Naive thymus-derived CD4-positive, alpha-beta T cell (primary cell): ENCODE results near the gene LRCH1. TPM values are rescaled to one million over a fixed set of nuclear protein-coding genes. Genes with fewer than 3 reads are reported as not detected.

Experiments
- ATAC-seq: fragments of 150-1000 bp; cut with Tn5 transposase; 2 replicates; pipeline ENCODE4 v1.10.0; 2021; ENCODE audit warnings: mild to moderate bottlenecking, moderate library complexity
- CTCF ChIA-PET: fragments of 350-600 bp; sonication (Branson Sonifier 250); formaldehyde crosslinking; loops from one replicate; lab custom pipeline; 2021; ENCODE audit warnings: antibody characterized with exemption; lab: Charles Lee
- POLR2A ChIA-PET: fragments of 350-600 bp; sonication (Branson Sonifier 250); formaldehyde crosslinking; loops from one replicate; lab custom pipeline; 2021; ENCODE audit warnings: antibody characterized with exemption, inconsistent platforms; lab: Charles Lee
- DNase-seq, 9 donors: peaks; one replicate each; pipeline versions ENCODE4 v3.0.0 to v3.0.0-alpha.2; 2020 to 2022; ENCODE audit warnings: mixed read lengths in 1 of 9
- H3K27ac ChIP-seq: one replicate; pipeline ENCODE4 v1.7.0; 2013; ENCODE audit warnings: mild to moderate bottlenecking, low read depth, low read length, moderate library complexity
- H3K27me3 ChIP-seq, 2 donors: one replicate each; pipeline ENCODE4 v1.7.0; 2013; ENCODE audit warnings: low read length in 2 of 2, mild to moderate bottlenecking in 2 of 2, moderate library complexity in 2 of 2; ENCODE audit not compliant: control insufficient read depth in 2 of 2, insufficient read depth in 2 of 2
- H3K36me3 ChIP-seq, 3 experiments: 1 replicate in 2 of 3; 2 replicates in 1 of 3; pipeline ENCODE4 v1.7.0; 2013; ENCODE audit warnings: low read length in 3 of 3, mild to moderate bottlenecking in 3 of 3, moderate library complexity in 1 of 3; ENCODE audit not compliant: insufficient read depth in 3 of 3, control insufficient read depth in 2 of 3
- H3K4me1 ChIP-seq, 2 donors: one replicate each; pipeline ENCODE4 v1.7.0; 2013; ENCODE audit warnings: low read length in 2 of 2, mild to moderate bottlenecking in 2 of 2, moderate library complexity in 1 of 2; ENCODE audit not compliant: control insufficient read depth in 2 of 2, insufficient read depth in 2 of 2
- H3K4me3 ChIP-seq: 2 replicates; pipeline ENCODE4 v1.7.0; 2013; ENCODE audit warnings: mild to moderate bottlenecking, low read length
- H3K9me3 ChIP-seq, 3 experiments: 1 replicate in 2 of 3; 2 replicates in 1 of 3; pipeline ENCODE4 v1.7.0; 2013; ENCODE audit warnings: low read length in 3 of 3; ENCODE audit not compliant: control insufficient read depth in 2 of 3
- H3K27ac Mint-ChIP-seq, 9 donors: one replicate each; pipeline ENCODE4 v1.8.0; 2020 to 2022; ENCODE audit warnings: mixed read lengths in 9 of 9, mild to moderate bottlenecking in 8 of 9, moderate library complexity in 5 of 9, inconsistent platforms in 2 of 9
- H3K27me3 Mint-ChIP-seq, 5 donors: one replicate each; pipeline ENCODE4 v1.8.0; 2021 to 2022; ENCODE audit warnings: mixed read lengths in 5 of 5, mild to moderate bottlenecking in 1 of 5
- H3K36me3 Mint-ChIP-seq, 5 donors: one replicate each; pipeline ENCODE4 v1.8.0; 2020 to 2022; ENCODE audit warnings: mixed read lengths in 5 of 5, mild to moderate bottlenecking in 3 of 5, inconsistent platforms in 1 of 5
- H3K4me1 Mint-ChIP-seq, 7 donors: one replicate each; pipeline ENCODE4 v1.8.0; 2020 to 2022; ENCODE audit warnings: mixed read lengths in 7 of 7, mild to moderate bottlenecking in 3 of 7, inconsistent platforms in 1 of 7
- H3K4me3 Mint-ChIP-seq, 10 donors: one replicate each; pipeline ENCODE4 v1.8.0; 2020 to 2022; ENCODE audit warnings: mild to moderate bottlenecking in 10 of 10, mixed read lengths in 10 of 10, moderate library complexity in 6 of 10, inconsistent platforms in 2 of 10
- H3K9me3 Mint-ChIP-seq, 11 donors: one replicate each; pipeline ENCODE4 v1.8.0; 2020 to 2022; ENCODE audit warnings: mixed read lengths in 11 of 11, mild to moderate bottlenecking in 4 of 11, inconsistent platforms in 1 of 11, moderate library complexity in 1 of 11
- intact Hi-C, 2 donors: fragments of 100-400 bp; cut with micrococcal nuclease; formaldehyde crosslinking; loops; one replicate each; pipeline ENCODE4 v1.15.1; 2023
- polyA plus RNA-seq, 2 donors: library from polyadenylated mRNA; unstranded; fragments of 300-500 nt; fragmentation: Illumina TruSeq; gene quantifications; one replicate each; pipeline ENCODE4 v1.2.3, GENCODE V29; 2021
- total RNA-seq, 6 experiments: library from RNA in 5 of 6; stranded (reverse) in 5 of 6; gene quantifications; 1 replicate in 5 of 6; 2 replicates in 1 of 6; pipeline ENCODE4 v1.2.3 and lab custom pipeline; 2021 to 2026

Gene LRCH1
- total and polyA plus RNA-seq, 7 experiments from 2014 or later = 4.1 to 24.2 (median 15.2) TPM

DNA sequence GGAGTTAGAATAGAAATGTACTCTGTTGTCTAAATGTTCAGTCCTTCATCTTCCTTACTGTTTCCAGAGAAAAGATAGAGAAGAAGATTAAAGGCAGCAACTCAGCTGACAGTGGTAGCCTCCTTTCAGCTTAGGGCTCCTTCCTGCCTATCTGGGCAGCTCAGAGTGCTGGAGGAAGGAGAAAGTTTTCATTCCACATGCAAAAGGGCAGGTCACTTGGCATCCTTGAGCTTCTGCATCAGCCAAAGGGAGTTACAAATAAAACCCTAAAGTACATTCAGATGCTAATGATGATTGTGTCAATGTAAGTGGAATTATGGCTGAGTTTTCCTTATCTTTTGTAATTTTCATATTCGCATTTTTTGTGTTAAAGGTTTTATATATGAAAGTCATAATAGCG, 185.1 kb downstream of the LRCH1 start:
- no peak for DNase-seq
- CTCF ChIA-PET = no interaction called here
- Histone ChIP-seq H3K9me3 (no peaks in the 10 kb centered on the region), H3K4me3 (no peak overlapping the region), H3K36me3 (peaks cover 0 to 18% (median 7%) of the 10 kb centered on the region in 3 experiments), H3K27me3 (no peaks in the 10 kb centered on the region), H3K27ac (no peak overlapping the region), H3K4me1 (no peaks in the 10 kb centered on the region)
- intact Hi-C loops = no loop called here
- Mint-ChIP-seq H3K36me3 (peaks cover 0 to 33% (median 7%) of the 10 kb centered on the region in 5 donors), H3K27me3 (no peaks in the 10 kb centered on the region), H3K27ac (no peak overlapping the region), H3K9me3 (no peaks in the 10 kb centered on the region), H3K4me1 (peaks cover 0 to 2% (median 0%) of the 10 kb centered on the region in 7 donors), H3K4me3 (no peak overlapping the region)
- POLR2A ChIA-PET = no interaction called here
- no peak for ATAC-seq

- Histone ChIP-seq H3K4me1 (no peaks in the 10 kb centered on the region), H3K27me3 (no peaks in the 10 kb centered on the region), H3K27ac (no peak overlapping the region), H3K36me3 (peaks cover 0 to 18% (median 7%) of the 10 kb centered on the region in 3 experiments), H3K9me3 (no peaks in the 10 kb centered on the region), H3K4me3 (no peak overlapping the region)
- intact Hi-C loops = no loop called here
- POLR2A ChIA-PET = interaction anchor here (1.3 kb wide), 1 partner anchor 13 kb away, joined by 5 read pairs; no protein-coding TSS in a partner anchor
- no peak overlapping the region for H3K27ac Mint-ChIP-seq
- no peak for ATAC-seq
- H3K4me3 Mint-ChIP-seq = no peak overlapping the region
- H3K27me3 Mint-ChIP-seq = no peaks in the 10 kb centered on the region
- no peaks in the 10 kb centered on the region for H3K9me3 Mint-ChIP-seq
- CTCF ChIA-PET = no interaction called here
- H3K4me1 Mint-ChIP-seq = peaks cover 0 to 2% (median 0%) of the 10 kb centered on the region in 7 donors
- no peak for DNase-seq
- H3K36me3 Mint-ChIP-seq = peaks cover 0 to 33% (median 7%) of the 10 kb centered on the region in 5 donors
These were observed 185.8 kb downstream of the LRCH1 start for GRCh38 chr13:46738766-46739165.

- Histone ChIP-seq H3K27me3 (no peaks in the 10 kb centered on the region), H3K36me3 (peaks cover 0 to 13% (median 7%) of the 10 kb centered on the region in 3 experiments), H3K4me3 (no peak overlapping the region), H3K27ac (no peak overlapping the region), H3K9me3 (no peaks in the 10 kb centered on the region), H3K4me1 (no peaks in the 10 kb centered on the region)
- no peaks in the 10 kb centered on the region for H3K9me3 Mint-ChIP-seq
- ChIA-PET POLR2A (interaction anchor here (1.3 kb wide), 1 partner anchor 12 kb away, joined by 5 read pairs; no protein-coding TSS in a partner anchor), CTCF (no interaction called here)
- H3K27me3 Mint-ChIP-seq = no peaks in the 10 kb centered on the region
- peaks cover 0 to 37% (median 7%) of the 10 kb centered on the region in 5 donors for H3K36me3 Mint-ChIP-seq
- H3K4me1 Mint-ChIP-seq = peaks cover 0 to 2% (median 0%) of the 10 kb centered on the region in 7 donors
- no peak overlapping the region for H3K4me3 Mint-ChIP-seq
- DNase-seq (no peak), ATAC-seq (no peak)
- H3K27ac Mint-ChIP-seq = no peak overlapping the region
- intact Hi-C loops = no loop called here
These were observed 186.6 kb downstream of the LRCH1 start for GRCh38 chr13:46739447-46740098.

DNA sequence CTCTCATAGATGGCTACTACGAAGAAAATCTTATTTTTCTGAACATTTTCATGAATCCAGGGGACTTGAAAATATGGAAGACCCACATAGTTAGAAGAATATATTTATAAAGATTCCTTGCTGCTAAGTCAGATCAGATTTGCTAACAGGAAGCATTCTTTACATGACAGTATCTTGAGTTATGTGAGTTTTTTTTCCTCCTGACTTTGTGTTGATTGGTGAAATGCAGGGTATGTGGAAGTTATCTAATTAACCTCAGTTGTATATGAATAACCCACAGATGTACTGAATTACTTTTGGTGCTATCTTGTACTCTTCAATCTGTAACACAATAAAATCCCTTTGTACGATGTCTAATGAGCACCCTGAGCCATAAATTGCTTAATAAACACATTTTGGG, 190.2 kb downstream of the LRCH1 start:
- ATAC-seq = no peak
- ChIA-PET CTCF (no interaction called here), POLR2A (no interaction called here)
- no peak for DNase-seq
- intact Hi-C loops = no loop called here
- no peak overlapping the region for H3K4me3 Mint-ChIP-seq
- peaks cover 0 to 45% (median 11%) of the 10 kb centered on the region in 5 donors for H3K36me3 Mint-ChIP-seq
- H3K36me3 ChIP-seq = peaks cover 0 to 19% (median 7%) of the 10 kb centered on the region in 3 experiments
- no peak overlapping the region for H3K4me3 ChIP-seq
- no peaks in the 10 kb centered on the region for H3K27me3 Mint-ChIP-seq
- H3K9me3 Mint-ChIP-seq = no peaks in the 10 kb centered on the region
- H3K4me1 Mint-ChIP-seq = peaks cover 0 to 3% (median 0%) of the 10 kb centered on the region in 7 donors
- no peaks in the 10 kb centered on the region for H3K9me3 ChIP-seq
- no peak overlapping the region for H3K27ac ChIP-seq
- no peaks in the 10 kb centered on the region for H3K27me3 ChIP-seq
- no peaks in the 10 kb centered on the region for H3K4me1 ChIP-seq
- H3K27ac Mint-ChIP-seq = no peak overlapping the region

GRCh38 chr13:46745062-46745461, 192.1 kb downstream of the LRCH1 start:
- CTCF ChIA-PET = no interaction called here

DNA sequence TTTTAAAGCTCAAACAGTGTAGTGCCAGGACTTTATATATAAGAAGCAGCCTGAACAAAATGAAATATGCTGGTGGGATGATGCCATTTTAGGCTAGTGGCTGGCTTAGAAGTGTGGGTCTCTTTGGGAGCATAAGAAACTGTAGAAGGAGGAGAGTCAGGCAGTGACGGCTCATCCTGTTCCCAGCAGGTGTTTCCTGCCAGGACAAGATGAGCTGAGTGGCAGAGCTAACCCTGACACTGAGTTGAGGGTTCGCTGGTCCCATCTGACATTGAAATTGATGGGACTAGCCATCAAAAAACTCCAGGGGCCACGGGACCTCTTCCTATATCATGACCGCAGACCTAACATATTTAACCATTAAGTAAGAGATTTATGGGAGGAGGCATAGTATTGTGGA, 192.7 kb downstream of the LRCH1 start:
- DNase-seq = no peak
- Histone ChIP-seq H3K27ac (no peak overlapping the region), H3K27me3 (no peaks in the 10 kb centered on the region), H3K4me1 (no peaks in the 10 kb centered on the region), H3K9me3 (no peaks in the 10 kb centered on the region), H3K36me3 (peaks cover 0 to 18% (median 4%) of the 10 kb centered on the region in 3 experiments), H3K4me3 (no peak overlapping the region)
- no peak for ATAC-seq
- Mint-ChIP-seq H3K27me3 (no peaks in the 10 kb centered on the region), H3K36me3 (peaks cover 0 to 44% (median 12%) of the 10 kb centered on the region in 5 donors), H3K9me3 (no peaks in the 10 kb centered on the region), H3K27ac (peak overlapping the region in 1 of 9 donors; percentile 60), H3K4me3 (no peak overlapping the region), H3K4me1 (peaks cover 0 to 14% (median 12%) of the 10 kb centered on the region in 7 donors)
- POLR2A ChIA-PET = no interaction called here
- CTCF ChIA-PET = no interaction called here
- intact Hi-C loops = no loop called here

More at GRCh38 chr13:46745062-46745461, 192.1 kb downstream of the LRCH1 start:
- POLR2A ChIA-PET = no interaction called here
- Mint-ChIP-seq H3K9me3 (no peaks in the 10 kb centered on the region), H3K27me3 (no peaks in the 10 kb centered on the region), H3K27ac (no peak overlapping the region), H3K4me1 (peaks cover 0 to 9% (median 5%) of the 10 kb centered on the region in 7 donors), H3K4me3 (no peak overlapping the region), H3K36me3 (peaks cover 0 to 44% (median 11%) of the 10 kb centered on the region in 5 donors)
- no peaks in the 10 kb centered on the region for H3K4me1 ChIP-seq
- H3K9me3 ChIP-seq = no peaks in the 10 kb centered on the region
- H3K27me3 ChIP-seq = no peaks in the 10 kb centered on the region
- H3K4me3 ChIP-seq = no peak overlapping the region
- H3K36me3 ChIP-seq = peaks cover 0 to 18% (median 7%) of the 10 kb centered on the region in 3 experiments
- ATAC-seq (no peak), DNase-seq (no peak)
- intact Hi-C loops = no loop called here
- no peak overlapping the region for H3K27ac ChIP-seq
